Naive B cell (primary cell): Measurements from ENCODE around the gene RRP8. TPM values are rescaled to one million over a fixed set of nuclear protein-coding genes. Genes with fewer than 3 reads are reported as not detected.

Source experiments
- ATAC-seq, 2 donors: fragments of 150-1000 bp; cut with Tn5 transposase; 2 replicates each; pipeline ENCODE4 v1.10.0; 2021; ENCODE audit warnings: low read depth in 2 of 2, mild to moderate bottlenecking in 2 of 2, moderate library complexity in 2 of 2
- DNase-seq: peaks from one replicate; pipeline ENCODE4 v3.0.0; 2022
- H3K27ac Mint-ChIP-seq, 6 donors: one replicate each; pipeline ENCODE4 v1.8.0; 2020 to 2022; ENCODE audit warnings: mild to moderate bottlenecking in 6 of 6, mixed read lengths in 6 of 6, moderate library complexity in 5 of 6, inconsistent platforms in 2 of 6
- H3K27me3 Mint-ChIP-seq, 3 donors: one replicate each; pipeline ENCODE4 v1.8.0; 2021 to 2022; ENCODE audit warnings: mixed read lengths in 3 of 3, mild to moderate bottlenecking in 1 of 3
- H3K36me3 Mint-ChIP-seq, 2 donors: one replicate each; pipeline ENCODE4 v1.8.0; 2020 to 2022; ENCODE audit warnings: mixed read lengths in 2 of 2, inconsistent platforms in 1 of 2, mild to moderate bottlenecking in 1 of 2
- H3K4me1 Mint-ChIP-seq, 3 donors: one replicate each; pipeline ENCODE4 v1.8.0; 2020 to 2022; ENCODE audit warnings: mixed read lengths in 3 of 3, inconsistent platforms in 1 of 3, mild to moderate bottlenecking in 1 of 3, moderate library complexity in 1 of 3
- H3K4me3 Mint-ChIP-seq, 8 donors: one replicate each; pipeline ENCODE4 v1.8.0; 2020 to 2022; ENCODE audit warnings: mild to moderate bottlenecking in 8 of 8, mixed read lengths in 8 of 8, moderate library complexity in 8 of 8, inconsistent platforms in 2 of 8
- H3K9me3 Mint-ChIP-seq, 7 donors: one replicate each; pipeline ENCODE4 v1.8.0; 2020 to 2022; ENCODE audit warnings: mixed read lengths in 7 of 7, mild to moderate bottlenecking in 5 of 7, inconsistent platforms in 2 of 7, moderate library complexity in 1 of 7
- polyA plus RNA-seq, 6 donors: library from polyadenylated mRNA; unstranded; fragments of 300-500 nt; fragmentation: Illumina TruSeq; gene quantifications; one replicate each; pipeline ENCODE4 v1.2.3, GENCODE V29; 2021; ENCODE audit warnings: low read depth in 6 of 6

RRP8 gene
- polyA plus RNA-seq, 6 donors from 2014 or later, result 13.7 to 33.8 (median 18.6) TPM

- no peak for DNase-seq
- Mint-ChIP-seq H3K4me3 (no peak overlapping the region), H3K9me3 (no peaks in the 10 kb centered on the region), H3K27me3 (no peaks in the 10 kb centered on the region), H3K36me3 (no peaks in the 10 kb centered on the region), H3K4me1 (peaks cover 19 to 22% (median 21%) of the 10 kb centered on the region in 3 donors), H3K27ac (peak overlapping the region in 2 of 6 donors; percentile 56 to 80)
- ATAC-seq, result no peak
These were observed 26.1 kb upstream of the RRP8 start for GRCh38 chr11:6629573-6629891.

GRCh38 chr11:6628526-6628925, 25.1 kb upstream of the RRP8 start:
- H3K36me3 Mint-ChIP-seq, result no peaks in the 10 kb centered on the region
- H3K27me3 Mint-ChIP-seq, result no peaks in the 10 kb centered on the region
- peak overlapping the region in 3 of 6 donors; percentile 69 to 72 (median 70) for H3K27ac Mint-ChIP-seq
- H3K4me3 Mint-ChIP-seq, result peak overlapping the region in 1 of 8 donors; percentile 31
- ATAC-seq (no peak), DNase-seq (no peak)
- H3K4me1 Mint-ChIP-seq, result peaks cover 19 to 22% (median 21%) of the 10 kb centered on the region in 3 donors
- no peaks in the 10 kb centered on the region for H3K9me3 Mint-ChIP-seq

GRCh38 chr11:6627762-6628241, 24.4 kb upstream of the RRP8 start:
- Mint-ChIP-seq H3K36me3 (no peaks in the 10 kb centered on the region), H3K4me3 (peak overlapping the region in 7 of 8 donors; percentile 1 to 73 (median 20)), H3K27ac (peak overlapping the region; percentile 46 to 94 (median 78)), H3K9me3 (no peaks in the 10 kb centered on the region), H3K27me3 (no peaks in the 10 kb centered on the region), H3K4me1 (peaks cover 19 to 22% (median 21%) of the 10 kb centered on the region in 3 donors)
- DNase-seq (peak; percentile 50), ATAC-seq (peak; percentile 97 to 98)

- Mint-ChIP-seq H3K4me1 (peaks cover 19 to 22% (median 21%) of the 10 kb centered on the region in 3 donors), H3K36me3 (no peaks in the 10 kb centered on the region), H3K27me3 (no peaks in the 10 kb centered on the region), H3K9me3 (no peaks in the 10 kb centered on the region), H3K27ac (peak overlapping the region in 5 of 6 donors; percentile 46 to 94 (median 85)), H3K4me3 (peak overlapping the region in 6 of 8 donors; percentile 1 to 73 (median 19))
- no peak for ATAC-seq
- DNase-seq, result no peak
These were observed 23.8 kb upstream of the RRP8 start for GRCh38 chr11:6626971-6627761.

GRCh38 chr11:6625832-6626420, 22.5 kb upstream of the RRP8 start:
- H3K27ac Mint-ChIP-seq, result no peak overlapping the region

GRCh38 chr11:6625156-6625831, 21.9 kb upstream of the RRP8 start:
- Mint-ChIP-seq H3K9me3 (no peaks in the 10 kb centered on the region), H3K27me3 (no peaks in the 10 kb centered on the region), H3K4me1 (peaks cover 21 to 23% (median 22%) of the 10 kb centered on the region in 3 donors), H3K27ac (peak overlapping the region in 1 of 6 donors; percentile 36), H3K4me3 (peak overlapping the region in 1 of 8 donors; percentile 5), H3K36me3 (no peaks in the 10 kb centered on the region)
- DNase-seq (no peak), ATAC-seq (no peak)

More at GRCh38 chr11:6625832-6626420, 22.5 kb upstream of the RRP8 start:
- peak overlapping the region in 1 of 8 donors; percentile 32 for H3K4me3 Mint-ChIP-seq
- ATAC-seq (no peak), DNase-seq (no peak)
- H3K9me3 Mint-ChIP-seq, result no peaks in the 10 kb centered on the region
- no peaks in the 10 kb centered on the region for H3K36me3 Mint-ChIP-seq
- peaks cover 21 to 23% (median 22%) of the 10 kb centered on the region in 3 donors for H3K4me1 Mint-ChIP-seq
- H3K27me3 Mint-ChIP-seq, result no peaks in the 10 kb centered on the region

GRCh38 chr11:6623391-6624363, 20.3 kb upstream of the RRP8 start:
- peak overlapping the region in 1 of 8 donors; percentile 42 for H3K4me3 Mint-ChIP-seq
- no peak overlapping the region for H3K27ac Mint-ChIP-seq
- ATAC-seq, result no peak
- peaks cover 21 to 23% (median 22%) of the 10 kb centered on the region in 3 donors for H3K4me1 Mint-ChIP-seq
- H3K9me3 Mint-ChIP-seq, result no peaks in the 10 kb centered on the region
- no peaks in the 10 kb centered on the region for H3K36me3 Mint-ChIP-seq
- no peak for DNase-seq
- no peaks in the 10 kb centered on the region for H3K27me3 Mint-ChIP-seq

- H3K27ac Mint-ChIP-seq, result peak overlapping the region in 2 of 6 donors; percentile 19 to 42
- H3K36me3 Mint-ChIP-seq, result no peaks in the 10 kb centered on the region
- H3K4me1 Mint-ChIP-seq, result peaks cover 10 to 13% (median 12%) of the 10 kb centered on the region in 3 donors
- H3K9me3 Mint-ChIP-seq, result no peaks in the 10 kb centered on the region
- H3K4me3 Mint-ChIP-seq, result no peak overlapping the region
- DNase-seq, result no peak
- no peak for ATAC-seq
- no peaks in the 10 kb centered on the region for H3K27me3 Mint-ChIP-seq
These were observed 19.1 kb upstream of the RRP8 start for GRCh38 chr11:6622261-6623171.

GRCh38 chr11:6621711-6622211, 18.3 kb upstream of the RRP8 start:
- H3K36me3 Mint-ChIP-seq, result no peaks in the 10 kb centered on the region
- H3K9me3 Mint-ChIP-seq, result no peaks in the 10 kb centered on the region
- ATAC-seq (no peak), DNase-seq (no peak)
- peak overlapping the region in 2 of 6 donors; percentile 19 to 73 for H3K27ac Mint-ChIP-seq
- H3K4me3 Mint-ChIP-seq, result no peak overlapping the region
- peaks cover 4 to 9% (median 6%) of the 10 kb centered on the region in 3 donors for H3K4me1 Mint-ChIP-seq
- no peaks in the 10 kb centered on the region for H3K27me3 Mint-ChIP-seq

- H3K4me1 Mint-ChIP-seq, result peaks cover 0 to 12% (median 4%) of the 10 kb centered on the region in 3 donors
- no peak overlapping the region for H3K4me3 Mint-ChIP-seq
- no peaks in the 10 kb centered on the region for H3K27me3 Mint-ChIP-seq
- ATAC-seq (no peak), DNase-seq (no peak)
- no peaks in the 10 kb centered on the region for H3K36me3 Mint-ChIP-seq
- no peak overlapping the region for H3K27ac Mint-ChIP-seq
- H3K9me3 Mint-ChIP-seq, result no peaks in the 10 kb centered on the region
These were observed 17.2 kb upstream of the RRP8 start for GRCh38 chr11:6620636-6621035.

- Mint-ChIP-seq H3K4me3 (no peak within 1 kb of the TSS), H3K9me3 (no peaks in the 10 kb centered on the region), H3K27me3 (no peaks in the 10 kb centered on the region), H3K4me1 (peaks cover 0 to 20% (median 4%) of the 10 kb centered on the region in 3 donors), H3K36me3 (no peaks in the 10 kb centered on the region), H3K27ac (no peak within 1 kb of the TSS)
- ATAC-seq, result peak; percentile 91 to 93
- DNase-seq, result peak; percentile 97
These were observed 15.8 kb upstream of the RRP8 start, which contains the start of gene TPP1 for GRCh38 chr11:6619004-6619745. TSS of gene TPP1 (minus strand) at chr11:6619422. CDS start at chr11:6619400, 22 bp downstream.
